Keratinocyte (primary cell): Measurements from ENCODE around the gene HOTAIR. TPM values are rescaled to one million over a fixed set of nuclear protein-coding genes. Genes with fewer than 3 reads are reported as not detected.

Source experiments
- DNase-seq: peaks from one replicate; pipeline ENCODE4 v3.0.0-alpha.2; 2011; ENCODE audit warnings: low read depth, missing footprints, low spot score
- FAIRE-seq: peaks from 2 replicates; lab custom pipeline; 2011; peaks lifted over from hg19 to GRCh38; lab: Jason Lieb, UNC
- H2AFZ ChIP-seq: 2 replicates; pipeline ENCODE4 v1.6.0; 2012; ENCODE audit warnings: low read length, control low read depth, inconsistent platforms; ENCODE audit not compliant: control insufficient read depth
- H3K27ac ChIP-seq: 2 replicates; pipeline ENCODE4 v1.5.1; 2011; ENCODE audit warnings: low read length; ENCODE audit not compliant: control insufficient read depth, insufficient read depth
- H3K27me3 ChIP-seq: 3 replicates; pipeline ENCODE4 v1.6.0; 2011; ENCODE audit warnings: low read length; ENCODE audit not compliant: control insufficient read depth, insufficient read depth; ENCODE audit errors: extremely low read depth
- H3K36me3 ChIP-seq, 2 experiments: 2 replicates in 1 of 2; 3 replicates in 1 of 2; pipeline ENCODE4 v1.5.1; 2011; ENCODE audit warnings: low read length in 2 of 2, mild to moderate bottlenecking in 1 of 2; ENCODE audit not compliant: control insufficient read depth in 2 of 2, insufficient read depth in 2 of 2; ENCODE audit errors: extremely low read depth in 1 of 2
- H3K4me1 ChIP-seq: 3 replicates; pipeline ENCODE4 v1.5.1; 2011; ENCODE audit warnings: low read length; ENCODE audit not compliant: control insufficient read depth, insufficient read depth; ENCODE audit errors: extremely low read depth
- H3K4me2 ChIP-seq: 3 replicates; pipeline ENCODE4 v1.6.0; 2011; ENCODE audit warnings: low read depth, low read length; ENCODE audit not compliant: control insufficient read depth, insufficient read depth; ENCODE audit errors: extremely low read depth
- H3K4me3 ChIP-seq, 3 experiments: fragments of 200-600 bp in 1 of 3; sonication (generic) in 1 of 3; 2 replicates in 2 of 3; 3 replicates in 1 of 3; pipeline ENCODE4 v1.5.1; 2011 to 2016; ENCODE audit warnings: low read length in 3 of 3, mild to moderate bottlenecking in 3 of 3, control low read depth in 2 of 3, inconsistent platforms in 1 of 3, low read depth in 1 of 3, mixed read lengths in 1 of 3, mixed run types in 1 of 3, moderate library complexity in 1 of 3; ENCODE audit not compliant: control insufficient read depth in 2 of 3, insufficient read depth in 2 of 3; ENCODE audit errors: extremely low read depth in 1 of 3
- H3K79me2 ChIP-seq: 2 replicates; pipeline ENCODE4 v1.6.0; 2012; ENCODE audit warnings: low read length; ENCODE audit not compliant: control insufficient read depth, insufficient read depth
- H3K9ac ChIP-seq: 3 replicates; pipeline ENCODE4 v1.6.0; 2011; ENCODE audit warnings: low read length; ENCODE audit not compliant: control insufficient read depth, insufficient read depth; ENCODE audit errors: extremely low read depth
- H3K9me1 ChIP-seq: 3 replicates; pipeline ENCODE4 v1.6.0; 2011; ENCODE audit warnings: low read length; ENCODE audit not compliant: control insufficient read depth, insufficient read depth; ENCODE audit errors: extremely low read depth
- H3K9me3 ChIP-seq: 2 replicates; pipeline ENCODE4 v1.5.1; 2012; ENCODE audit warnings: low read depth, low read length; ENCODE audit not compliant: control insufficient read depth
- H4K20me1 ChIP-seq: 3 replicates; pipeline ENCODE4 v1.6.0; 2011; ENCODE audit warnings: low read length; ENCODE audit not compliant: control insufficient read depth, insufficient read depth; ENCODE audit errors: extremely low read depth
- EZH2 ChIP-seq: IDR thresholded peaks from one replicate; pipeline ENCODE4 v1.6.1; 2012; ENCODE audit warnings: inconsistent platforms, mild to moderate bottlenecking, low read length, moderate library complexity
- dilution Hi-C: fragments of 300-500 bp; cut with MboI; formaldehyde crosslinking; loops from one replicate; pipeline ENCODE4 v1.7.0; 2020; ENCODE audit warnings: low sequenced_read_pairs; ENCODE audit not compliant: extremely low pct_ligation_motif_present
- polyA plus RNA-seq, 5 experiments: library from polyadenylated mRNA; depleted of rRNA in 3 of 5; stranded (reverse) in 3 of 5; stranded (forward) in 1 of 5; unstranded in 1 of 5; fragments of >200 nt; gene quantifications; 1 replicate in 1 of 5; 2 replicates in 3 of 5; 3 replicates in 1 of 5; pipeline versions ENCODE4 v1.2.1 to v1.2.3, GENCODE V29; 2011 to 2012; ENCODE audit warnings: missing spikeins in 2 of 5, low read depth in 1 of 5, low replicate concordance in 1 of 5
- TF ChIP-seq, protein P1 (sequence below), 3 experiments: IDR thresholded peaks in 1 of 3; conservative IDR thresholded peaks in 1 of 3; optimal IDR thresholded peaks in 1 of 3; 2 replicates in 2 of 3; 3 replicates in 1 of 3; pipeline versions ENCODE3 to v1.5.1; 2011; ENCODE audit warnings: low read length in 3 of 3, mild to moderate bottlenecking in 3 of 3, moderate library complexity in 2 of 3, control low read depth in 1 of 3, inconsistent platforms in 1 of 3; ENCODE audit not compliant: insufficient read depth in 2 of 3; ENCODE audit errors: extremely low read depth in 1 of 3

The HOTAIR gene
- polyA plus RNA-seq, 1 donor (not counting 4 experiments of a cell fraction or from before 2014, with no cell fraction given), result 4.0 TPM

DNA sequence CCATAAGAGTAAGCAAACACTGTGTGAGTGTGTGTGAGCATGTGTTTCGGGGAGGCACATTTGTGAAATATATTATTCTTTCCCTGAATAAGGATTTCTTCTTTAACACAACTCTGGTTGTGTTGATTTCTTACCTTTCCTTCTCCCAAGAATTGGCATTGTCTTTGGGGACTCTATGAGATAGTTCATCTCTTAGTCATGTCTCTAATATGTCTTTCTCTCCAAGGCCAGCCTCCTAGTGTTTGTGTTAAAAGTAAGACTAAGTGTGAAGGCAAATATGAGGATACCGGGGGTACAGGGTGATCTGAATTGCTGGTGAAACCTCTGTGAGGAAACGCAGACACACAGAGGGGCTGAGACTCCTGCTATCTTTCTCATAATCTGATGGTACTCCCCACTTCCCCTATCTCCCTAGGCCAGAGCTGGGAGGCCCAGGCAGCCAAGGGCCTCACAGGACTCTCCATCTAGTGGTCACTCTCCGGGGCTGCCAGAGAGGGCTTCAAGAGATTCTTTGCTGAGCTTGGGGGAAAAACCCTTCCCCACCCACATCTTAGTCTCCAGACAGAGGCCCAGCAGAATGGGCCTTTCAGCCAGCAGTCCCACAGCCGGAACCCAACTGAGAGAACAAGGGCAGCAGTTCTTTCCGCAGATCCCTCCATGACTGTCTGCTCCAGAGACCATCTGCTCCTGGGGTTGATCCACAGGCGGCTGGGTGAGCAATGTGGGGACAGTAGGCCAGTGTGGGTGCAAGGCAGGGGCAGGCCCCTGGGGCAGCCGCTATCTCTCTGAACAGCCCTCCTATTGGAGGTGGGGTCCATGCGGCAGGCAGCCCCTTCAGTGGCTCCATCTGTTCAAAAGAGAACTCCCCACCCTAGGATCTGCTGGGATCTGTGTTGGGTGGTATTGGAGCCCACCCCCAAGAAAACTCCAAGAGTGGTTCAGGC is 25.8 kb downstream of the HOTAIR start:
- H3K4me3 ChIP-seq, result no peak overlapping the region
- H3K4me1 ChIP-seq, result peaks cover 21% of the 10 kb centered on the region
- H2AFZ ChIP-seq, result no peak overlapping the region
- peaks cover 2% of the 10 kb centered on the region for H3K79me2 ChIP-seq
- peaks cover 6 to 11% of the 10 kb centered on the region in 2 experiments for H3K36me3 ChIP-seq
- no peaks in the 10 kb centered on the region for H3K9me3 ChIP-seq
- DNase-seq (no peak), FAIRE-seq (no peak)
- no peak overlapping the region for H3K9ac ChIP-seq
- H3K27me3 ChIP-seq, result peaks cover 42% of the 10 kb centered on the region
- no peak overlapping the region for H3K27ac ChIP-seq
- H3K9me1 ChIP-seq, result peaks cover 2% of the 10 kb centered on the region
- no peaks in the 10 kb centered on the region for H4K20me1 ChIP-seq
- no peak overlapping the region for H3K4me2 ChIP-seq
- dilution Hi-C loops, result loop anchor here (25.0 kb wide), 1 partner anchor 187 kb away; the partner anchor contains the start of gene CISTR
- no peak for TF ChIP-seq EZH2
- TF ChIP-seq, protein P1, sequence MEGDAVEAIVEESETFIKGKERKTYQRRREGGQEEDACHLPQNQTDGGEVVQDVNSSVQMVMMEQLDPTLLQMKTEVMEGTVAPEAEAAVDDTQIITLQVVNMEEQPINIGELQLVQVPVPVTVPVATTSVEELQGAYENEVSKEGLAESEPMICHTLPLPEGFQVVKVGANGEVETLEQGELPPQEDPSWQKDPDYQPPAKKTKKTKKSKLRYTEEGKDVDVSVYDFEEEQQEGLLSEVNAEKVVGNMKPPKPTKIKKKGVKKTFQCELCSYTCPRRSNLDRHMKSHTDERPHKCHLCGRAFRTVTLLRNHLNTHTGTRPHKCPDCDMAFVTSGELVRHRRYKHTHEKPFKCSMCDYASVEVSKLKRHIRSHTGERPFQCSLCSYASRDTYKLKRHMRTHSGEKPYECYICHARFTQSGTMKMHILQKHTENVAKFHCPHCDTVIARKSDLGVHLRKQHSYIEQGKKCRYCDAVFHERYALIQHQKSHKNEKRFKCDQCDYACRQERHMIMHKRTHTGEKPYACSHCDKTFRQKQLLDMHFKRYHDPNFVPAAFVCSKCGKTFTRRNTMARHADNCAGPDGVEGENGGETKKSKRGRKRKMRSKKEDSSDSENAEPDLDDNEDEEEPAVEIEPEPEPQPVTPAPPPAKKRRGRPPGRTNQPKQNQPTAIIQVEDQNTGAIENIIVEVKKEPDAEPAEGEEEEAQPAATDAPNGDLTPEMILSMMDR (optimal IDR thresholded peaks at IDR 0.05 in 1 of 3, IDR thresholded peaks at IDR 0.05 in 1 of 3, conservative IDR thresholded peaks at IDR 0.05 in 1 of 3; ENCODE audit: extremely low read depth in 1 of 3, insufficient read depth in 2 of 3, low read length in 3 of 3), result no peak

DNA sequence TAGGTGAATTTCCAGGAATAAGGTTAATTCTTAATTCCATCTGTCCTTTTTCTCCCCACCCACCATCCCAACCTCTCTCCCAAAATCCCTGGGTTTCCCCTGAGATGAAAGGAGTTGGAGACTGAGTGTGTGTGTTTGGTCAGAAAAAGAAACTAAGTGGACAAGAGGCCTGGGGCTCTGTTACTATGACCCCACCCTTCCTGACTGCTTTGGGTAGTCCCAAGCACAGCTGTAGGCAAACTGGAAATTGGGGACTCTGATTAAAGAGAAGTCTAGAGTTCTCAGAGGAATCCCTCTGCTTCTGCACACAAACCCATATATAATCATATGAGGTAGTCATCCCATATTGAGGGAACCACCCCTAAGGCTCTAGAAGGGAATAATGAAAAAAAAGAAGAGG is 27.0 kb downstream of the HOTAIR start:
- no peak for DNase-seq
- dilution Hi-C loops, result loop anchor here (25.0 kb wide), 1 partner anchor 185 kb away; the partner anchor contains the start of gene CISTR

More for the DNA sequence above, 27.0 kb downstream of the HOTAIR start:
- peaks cover 14% of the 10 kb centered on the region for H3K4me1 ChIP-seq
- no peaks in the 10 kb centered on the region for H3K9me3 ChIP-seq
- H3K4me2 ChIP-seq, result no peak overlapping the region
- H2AFZ ChIP-seq, result no peak overlapping the region
- H3K9ac ChIP-seq, result no peak overlapping the region
- peaks cover 30% of the 10 kb centered on the region for H3K27me3 ChIP-seq
- H4K20me1 ChIP-seq, result no peaks in the 10 kb centered on the region
- H3K79me2 ChIP-seq, result peaks cover 3% of the 10 kb centered on the region
- H3K27ac ChIP-seq, result no peak overlapping the region
- peaks cover 6 to 11% of the 10 kb centered on the region in 2 experiments for H3K36me3 ChIP-seq
- H3K4me3 ChIP-seq, result no peak overlapping the region
- no peak for TF ChIP-seq EZH2
- TF ChIP-seq, protein P1 (optimal IDR thresholded peaks at IDR 0.05 in 1 of 3, IDR thresholded peaks at IDR 0.05 in 1 of 3, conservative IDR thresholded peaks at IDR 0.05 in 1 of 3; ENCODE audit: extremely low read depth in 1 of 3, insufficient read depth in 2 of 3, low read length in 3 of 3), result no peak
- H3K9me1 ChIP-seq, result peaks cover 5% of the 10 kb centered on the region
- no peak for FAIRE-seq
